K562 (cell line): ENCODE results near the gene IRAK2. TPM values are rescaled to one million over a fixed set of nuclear protein-coding genes. Genes with fewer than 3 reads are reported as not detected.
A peak's percentile ranks its signal among the peaks of the same experiment; 100 is the strongest.

Source experiments
- AFF4 ChIP-seq: sonication (generic); formaldehyde crosslinking; IDR thresholded peaks from 2 replicates; pipeline ENCODE4 v1.8.0; 2023; ENCODE audit warnings: mild to moderate bottlenecking, missing genetic modification reagents
- ATF1 ChIP-seq, 2 experiments: fragments of 450-650 bp in 1 of 2; IDR thresholded peaks; 2 replicates each; pipeline ENCODE4 v1.6.1; 2016; ENCODE audit warnings: missing compliant biosample characterization in 1 of 2, missing genetic modification characterization in 1 of 2
- COPS2 ChIP-seq: fragments of 450-650 bp; conservative IDR thresholded peaks from 2 replicates; pipeline ENCODE4 v1.6.1; 2016; ENCODE audit warnings: mild to moderate bottlenecking, moderate library complexity
- CREB3L1 ChIP-seq: fragments of 450-650 bp; IDR thresholded peaks from 2 replicates; pipeline ENCODE4 v1.6.1; 2014; ENCODE audit warnings: low read depth, mild to moderate bottlenecking, moderate library complexity, borderline replicate concordance
- DACH1 ChIP-seq: fragments of 450-650 bp; IDR thresholded peaks from 2 replicates; pipeline ENCODE4 v1.6.1; 2018; ENCODE audit not compliant: partially characterized antibody
- ELK3 ChIP-seq: fragments of 450-650 bp; formaldehyde crosslinking; IDR thresholded peaks from 2 replicates; pipeline ENCODE4 v1.4.0; 2020; ENCODE audit warnings: mild to moderate bottlenecking
- HINFP ChIP-seq: fragments of 450-650 bp; conservative IDR thresholded peaks from 2 replicates; pipeline ENCODE4 v1.6.1; 2016; ENCODE audit warnings: missing genetic modification characterization, low read depth, mild to moderate bottlenecking, control low read depth, missing compliant biosample characterization
- NFRKB ChIP-seq: fragments of 450-650 bp; IDR thresholded peaks from 2 replicates; pipeline ENCODE4 v1.6.1; 2016; ENCODE audit warnings: low read depth
- NKRF ChIP-seq: fragments of 450-650 bp; IDR thresholded peaks from 2 replicates; pipeline ENCODE4 v1.6.1; 2016; ENCODE audit warnings: borderline replicate concordance
- NR2C2 ChIP-seq, 2 experiments: fragments of 200-800 bp in 1 of 2; sonication (Bioruptor generic) in 1 of 2; sonication (generic) in 1 of 2; formaldehyde crosslinking in 1 of 2; IDR thresholded peaks; 2 replicates each; pipeline versions ENCODE4 v1.6.1 to v1.8.0; 2016 to 2022; ENCODE audit warnings: mild to moderate bottlenecking in 1 of 2, missing compliant biosample characterization in 1 of 2, missing genetic modification characterization in 1 of 2, missing genetic modification reagents in 1 of 2
- SMARCC2 ChIP-seq: fragments of 450-650 bp; IDR thresholded peaks from 2 replicates; pipeline ENCODE4 v1.6.1; 2017; ENCODE audit warnings: antibody characterized with exemption, moderate library complexity, mild to moderate bottlenecking, low read depth
- SMC3 ChIP-seq: conservative IDR thresholded peaks from 2 replicates; pipeline ENCODE4 v1.6.1; 2011; ENCODE audit warnings: low read depth, low read length, improper control_type of control experiment; ENCODE audit not compliant: insufficient read depth
- SPI1 ChIP-seq: IDR thresholded peaks from 2 replicates; pipeline ENCODE4 v1.6.1; 2011; ENCODE audit warnings: low read depth, low read length, control low read depth, borderline replicate concordance
- SRSF7 ChIP-seq: fragments of 200-400 bp; formaldehyde crosslinking; optimal IDR thresholded peaks from 2 replicates; pipeline ENCODE3; 2017; ENCODE audit warnings: mild to moderate bottlenecking, low read depth, low read length
- TCF7 ChIP-seq: sonication (generic); IDR thresholded peaks from 2 replicates; pipeline ENCODE4 v1.6.1; 2016; ENCODE audit warnings: antibody characterized with exemption, borderline replicate concordance
- ZBTB7A ChIP-seq: IDR thresholded peaks from 2 replicates; pipeline ENCODE4 v1.6.1; 2011; ENCODE audit warnings: low read depth, mild to moderate bottlenecking, low read length, moderate library complexity, borderline replicate concordance; ENCODE audit not compliant: control insufficient read depth
- ZNF830 ChIP-seq: fragments of 250-450 bp; sonication (Bioruptor Pico); IDR thresholded peaks from 2 replicates; pipeline ENCODE4 v1.5.0; 2021; ENCODE audit warnings: mild to moderate bottlenecking
- polyA plus RNA-seq, 8 experiments: library from polyadenylated mRNA; depleted of rRNA in 4 of 8; stranded (reverse) in 5 of 8; unstranded in 3 of 8; fragments of >200 nt; fragmentation: Nextera tagmentation in 2 of 8; fragmentation: Illumina TruSeq in 1 of 8; extraction: Ambion mirVana in 2 of 8; extraction: Trizol in 1 of 8; gene quantifications; 2 replicates each; pipeline versions ENCODE4 v1.2.1 to v1.2.3, GENCODE V29; 2011 to 2014; ENCODE audit warnings: inconsistent platforms in 1 of 8, missing spikeins in 1 of 8
- total RNA-seq, 7 experiments: library from RNA; depleted of rRNA in 6 of 7; stranded (reverse); fragments of >200 nt in 6 of 7; fragmentation: Illumina TruSeq in 2 of 7; extraction: Trizol in 2 of 7; gene quantifications; 2 replicates each; pipeline versions ENCODE4 v1.2.1 to v1.2.3, GENCODE V29; 2011 to 2021; ENCODE audit warnings: low replicate concordance in 1 of 7

IRAK2 gene
- total and polyA plus RNA-seq, 9 of the 15 experiments (the other 6 are each of a cell fraction or from before 2014, with no cell fraction given), result 0.42 to 4.4 (median 2.7) TPM

- TF ChIP-seq TCF7, result no peak
- no peak for TF ChIP-seq SPI1
- no peak for TF ChIP-seq ZBTB7A
- no peak for TF ChIP-seq HINFP (tag)
- no peak for TF ChIP-seq COPS2
- no peak for TF ChIP-seq AFF4 (CRISPR knock-in tag)
- no peak for TF ChIP-seq SMARCC2
- TF ChIP-seq SRSF7, result no peak
- TF ChIP-seq ELK3 (CRISPR knock-in tag), result no peak
- TF ChIP-seq NR2C2 (CRISPR knock-in tag; IDR thresholded peaks at IDR 0.05), result no peak
- no peak for TF ChIP-seq NR2C2 (tag; IDR thresholded peaks at IDR 0.05)
- TF ChIP-seq ZNF830 (CRISPR knock-in tag), result no peak
- no peak for TF ChIP-seq ATF1 (CRISPR knock-in tag; IDR thresholded peaks at IDR 0.05)
- TF ChIP-seq ATF1 (tag; IDR thresholded peaks at IDR 0.05), result no peak
- TF ChIP-seq NFRKB, result no peak
- 0 out of 2 replicates have a peak, but pooled peaks have one; percentile 28 for TF ChIP-seq CREB3L1
- TF ChIP-seq NKRF, result no peak
- no peak for TF ChIP-seq DACH1
- no peak for TF ChIP-seq SMC3
Measured at GRCh38 chr3:10245081-10245712, 80.5 kb downstream of the IRAK2 start (continued).
